Neural crest cell (in vitro differentiated cells): ENCODE measurements around the gene HIPK3. TPM values are rescaled to one million over a fixed set of nuclear protein-coding genes. Genes with fewer than 3 reads are reported as not detected.

ENCODE experiments used
- DNase-seq: peaks from one replicate; pipeline ENCODE4 v3.0.0; 2021; ENCODE audit warnings: low read depth, mixed read lengths, low spot score
- H3K27ac Mint-ChIP-seq: one replicate; pipeline ENCODE4 v1.8.0; 2021; ENCODE audit warnings: mild to moderate bottlenecking, mixed read lengths; ENCODE audit not compliant: unreplicated experiment
- H3K27me3 Mint-ChIP-seq: 2 replicates; pipeline ENCODE4 v1.8.0; 2021; ENCODE audit warnings: low read depth, mild to moderate bottlenecking, mixed read lengths
- H3K36me3 Mint-ChIP-seq: 2 replicates; pipeline ENCODE4 v1.8.0; 2021; ENCODE audit warnings: low read depth, mild to moderate bottlenecking, mixed read lengths
- H3K4me1 Mint-ChIP-seq: 2 replicates; pipeline ENCODE4 v1.8.0; 2021; ENCODE audit warnings: mixed read lengths
- H3K4me3 Mint-ChIP-seq: one replicate; pipeline ENCODE4 v1.8.0; 2021; ENCODE audit warnings: mild to moderate bottlenecking, mixed read lengths
- H3K9me3 Mint-ChIP-seq: 2 replicates; pipeline ENCODE4 v1.8.0; 2021; ENCODE audit warnings: mixed read lengths
- total RNA-seq: library from RNA; stranded (reverse); gene quantifications from 2 replicates; pipeline ENCODE4 v1.2.1, GENCODE V29; 2021
- TF ChIP-seq, protein P1 (sequence below): fragments of 200-600 bp; sonication (generic); conservative IDR thresholded peaks from 2 replicates; pipeline ENCODE4 v1.5.0; 2021; ENCODE audit warnings: antibody characterized with exemption, mild to moderate bottlenecking

Gene HIPK3
- total RNA-seq, 1 donor from 2014 or later, result 33.8 TPM

DNA sequence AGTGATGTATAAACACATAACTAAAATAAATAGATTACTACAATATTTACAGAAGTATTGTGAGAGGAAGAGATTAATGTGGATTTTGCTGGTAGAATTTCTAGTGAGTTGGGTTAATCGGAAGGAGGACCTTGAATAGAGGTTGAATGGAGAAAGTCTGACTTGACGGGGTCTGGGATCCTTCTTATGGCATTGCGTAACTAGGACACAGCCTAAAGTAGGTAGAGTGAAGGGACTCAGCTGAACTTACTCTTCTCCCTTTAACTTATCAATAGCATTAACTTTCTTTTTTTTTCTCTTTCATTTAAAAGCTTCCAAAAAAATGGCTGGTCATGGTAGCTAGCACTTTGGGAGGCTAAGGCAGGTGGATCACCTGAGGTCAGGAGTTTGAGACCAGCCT is 139.2 kb downstream of the HIPK3 start:
- Mint-ChIP-seq H3K4me3 (no peak overlapping the region), H3K27ac (no peak overlapping the region), H3K9me3 (no peaks in the 10 kb centered on the region), H3K4me1 (no peaks in the 10 kb centered on the region), H3K36me3 (no peaks in the 10 kb centered on the region), H3K27me3 (no peaks in the 10 kb centered on the region)
- DNase-seq, result no peak
- TF ChIP-seq, protein P1, sequence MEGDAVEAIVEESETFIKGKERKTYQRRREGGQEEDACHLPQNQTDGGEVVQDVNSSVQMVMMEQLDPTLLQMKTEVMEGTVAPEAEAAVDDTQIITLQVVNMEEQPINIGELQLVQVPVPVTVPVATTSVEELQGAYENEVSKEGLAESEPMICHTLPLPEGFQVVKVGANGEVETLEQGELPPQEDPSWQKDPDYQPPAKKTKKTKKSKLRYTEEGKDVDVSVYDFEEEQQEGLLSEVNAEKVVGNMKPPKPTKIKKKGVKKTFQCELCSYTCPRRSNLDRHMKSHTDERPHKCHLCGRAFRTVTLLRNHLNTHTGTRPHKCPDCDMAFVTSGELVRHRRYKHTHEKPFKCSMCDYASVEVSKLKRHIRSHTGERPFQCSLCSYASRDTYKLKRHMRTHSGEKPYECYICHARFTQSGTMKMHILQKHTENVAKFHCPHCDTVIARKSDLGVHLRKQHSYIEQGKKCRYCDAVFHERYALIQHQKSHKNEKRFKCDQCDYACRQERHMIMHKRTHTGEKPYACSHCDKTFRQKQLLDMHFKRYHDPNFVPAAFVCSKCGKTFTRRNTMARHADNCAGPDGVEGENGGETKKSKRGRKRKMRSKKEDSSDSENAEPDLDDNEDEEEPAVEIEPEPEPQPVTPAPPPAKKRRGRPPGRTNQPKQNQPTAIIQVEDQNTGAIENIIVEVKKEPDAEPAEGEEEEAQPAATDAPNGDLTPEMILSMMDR, result no peak

DNA sequence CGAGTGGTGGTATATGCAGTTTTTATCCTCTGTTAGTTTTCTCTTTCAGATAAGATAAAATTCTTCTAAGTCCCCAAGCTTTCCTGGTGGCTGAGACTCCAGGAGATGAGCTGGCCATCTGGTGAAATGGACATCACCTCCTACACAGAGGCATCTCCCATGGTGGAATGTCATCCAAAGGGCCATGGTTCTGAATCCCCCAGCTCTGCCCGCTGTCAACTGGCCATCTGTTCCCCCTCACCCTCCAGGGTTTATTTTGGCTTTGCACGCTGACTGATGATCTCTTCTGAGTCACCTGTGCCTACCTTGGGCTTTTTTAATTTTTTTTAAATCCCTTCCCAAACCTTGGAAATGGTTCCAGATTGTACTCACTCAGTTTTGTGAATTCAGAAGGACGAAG is 142.2 kb downstream of the HIPK3 start:
- H3K27me3 Mint-ChIP-seq, result no peaks in the 10 kb centered on the region
- no peak for DNase-seq
- H3K4me3 Mint-ChIP-seq, result no peak overlapping the region
- H3K27ac Mint-ChIP-seq, result no peak overlapping the region
- no peaks in the 10 kb centered on the region for H3K36me3 Mint-ChIP-seq
- H3K4me1 Mint-ChIP-seq, result peaks cover 6% of the 10 kb centered on the region
- TF ChIP-seq, protein P1, result no peak
- no peaks in the 10 kb centered on the region for H3K9me3 Mint-ChIP-seq

DNA sequence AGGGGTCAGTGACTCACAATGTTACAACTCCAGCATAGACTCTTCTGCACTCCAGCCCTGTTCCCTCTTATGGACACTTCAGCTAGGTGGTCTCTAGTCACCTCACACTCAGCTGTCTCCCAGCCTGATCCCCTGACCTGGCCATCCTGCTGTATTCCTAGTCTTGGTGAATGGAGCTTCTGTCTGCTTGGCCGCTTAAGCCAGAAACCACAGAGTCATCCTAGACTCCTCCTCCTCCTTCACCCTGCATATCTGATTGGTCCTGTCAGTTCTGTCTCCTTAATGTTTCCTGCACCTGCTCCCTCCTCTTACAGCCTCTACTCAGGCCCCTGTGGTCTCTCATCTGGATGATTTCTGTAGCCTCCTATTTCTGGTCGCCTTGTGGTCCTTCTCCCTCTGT is 144.9 kb downstream of the HIPK3 start:
- Mint-ChIP-seq H3K27ac (no peak overlapping the region), H3K4me1 (peaks cover 6% of the 10 kb centered on the region), H3K9me3 (no peaks in the 10 kb centered on the region), H3K36me3 (no peaks in the 10 kb centered on the region), H3K27me3 (no peaks in the 10 kb centered on the region), H3K4me3 (no peak overlapping the region)
- DNase-seq, result no peak
- TF ChIP-seq, protein P1, result no peak

DNA sequence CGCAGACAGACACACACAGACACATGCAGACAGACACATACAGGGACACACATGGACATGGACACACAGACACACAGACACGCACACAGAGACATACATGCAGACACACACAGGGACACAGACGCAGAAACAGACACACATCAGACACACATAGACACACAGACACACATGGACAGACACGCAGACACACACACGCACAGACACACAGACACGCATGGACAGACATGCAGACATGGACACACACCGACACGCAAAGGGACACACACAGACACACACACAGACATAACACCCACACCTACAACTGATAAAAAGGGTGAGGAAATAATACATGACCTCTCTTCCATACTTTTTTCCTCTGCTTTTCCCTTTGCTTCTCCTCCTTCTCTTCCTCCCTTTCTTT is 146.2 kb downstream of the HIPK3 start:
- H3K36me3 Mint-ChIP-seq, result no peaks in the 10 kb centered on the region

DNA sequence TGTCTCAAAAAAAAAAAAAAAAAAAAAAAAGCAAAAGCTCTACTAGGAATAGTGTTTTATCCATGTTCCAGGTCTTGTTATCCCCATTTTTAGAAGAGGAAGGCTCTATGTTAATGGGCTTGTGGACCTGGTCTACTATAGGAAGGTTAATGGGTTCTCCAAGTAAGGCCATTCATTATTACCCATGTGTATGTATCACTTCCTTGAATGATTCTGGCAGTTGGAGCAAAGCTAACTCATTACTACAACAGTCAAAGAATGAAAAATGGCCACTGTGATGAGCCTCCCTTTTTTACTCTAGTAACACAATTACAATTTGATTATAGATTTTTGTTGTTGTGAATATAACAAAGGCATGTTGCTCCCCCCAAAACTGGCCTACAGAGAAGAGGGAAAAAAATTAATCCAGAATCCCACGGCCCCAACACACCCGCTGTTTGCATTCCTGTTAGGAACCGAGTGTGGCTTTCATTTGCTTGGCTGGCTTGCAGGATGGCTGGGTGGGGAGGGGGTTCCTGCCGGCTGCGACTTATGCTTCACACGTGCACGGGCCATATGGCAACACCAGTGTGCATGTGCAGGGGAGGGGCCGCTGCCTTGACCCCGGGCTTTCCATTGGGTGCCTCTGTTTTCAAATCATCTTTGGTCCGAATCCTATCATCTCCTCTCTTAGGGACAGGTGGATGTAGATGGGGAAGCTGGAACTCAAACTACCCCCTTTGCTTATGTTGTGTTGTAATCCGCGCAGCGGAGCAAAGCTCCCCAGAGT is 148.8 kb downstream of the HIPK3 start:
- no peak for DNase-seq
- Mint-ChIP-seq H3K4me3 (no peak overlapping the region), H3K4me1 (peaks cover 6% of the 10 kb centered on the region), H3K27me3 (peaks cover 5% of the 10 kb centered on the region), H3K36me3 (no peaks in the 10 kb centered on the region), H3K9me3 (no peaks in the 10 kb centered on the region), H3K27ac (no peak overlapping the region)
- TF ChIP-seq, protein P1, result no peak

More for the DNA sequence above, 146.2 kb downstream of the HIPK3 start:
- Mint-ChIP-seq H3K4me3 (no peak overlapping the region), H3K9me3 (no peaks in the 10 kb centered on the region), H3K27ac (no peak overlapping the region), H3K27me3 (no peaks in the 10 kb centered on the region), H3K4me1 (peaks cover 6% of the 10 kb centered on the region)
- TF ChIP-seq, protein P1, result no peak
- no peak for DNase-seq

Other genes with a start within 250 kb of the HIPK3 start
- 3.9 and 4.2 TPM in 2 replicates for gene DEPDC7, start 241.5 kb upstream of the HIPK3 start, total RNA-seq
- gene TCP11L1, start 217.8 kb upstream of the HIPK3 start, total RNA-seq, result 24.0 and 25.0 TPM in 2 replicates
- 69.5 and 72.1 TPM in 2 replicates for gene CSTF3, start 95.9 kb upstream of the HIPK3 start, total RNA-seq
- gene KIAA1549L, start 118.7 kb downstream of the HIPK3 start, total RNA-seq, result 17.4 and 18.0 TPM in 2 replicates